Measurements from ENCODE around the gene DPEP1. TPM values are rescaled to one million over a fixed set of nuclear protein-coding genes. Genes with fewer than 3 reads are reported as not detected.

Gene DPEP1
- total RNA-seq, 1 donor from 2014 or later, result 0.36 TPM

GRCh38 chr16:89639385-89639784 lies 25.9 kb downstream of the DPEP1 start:
- Mint-ChIP-seq H3K9me3 (no peaks in the 10 kb centered on the region), H3K36me3 (no peaks in the 10 kb centered on the region), H3K4me1 (peaks cover 7% of the 10 kb centered on the region), H3K4me3 (no peak overlapping the region), H3K27me3 (ENCODE audit: low read depth) (peaks cover 18% of the 10 kb centered on the region), H3K27ac (no peak overlapping the region)
- TF ChIP-seq CTCF (IDR thresholded peaks at IDR 0.05; ENCODE audit: unreplicated experiment), result no peak
- no peak for DNase-seq (ENCODE audit: low spot score in 2 of 2, unreplicated experiment in 2 of 2)

GRCh38 chr16:89641458-89642119 lies 28.1 kb downstream of the DPEP1 start:
- no peak overlapping the region for H3K4me3 Mint-ChIP-seq
- peaks cover 3% of the 10 kb centered on the region for H3K27me3 Mint-ChIP-seq (ENCODE audit: low read depth)
- no peak for DNase-seq (ENCODE audit: low spot score in 2 of 2, unreplicated experiment in 2 of 2)
- H3K27ac Mint-ChIP-seq, result no peak overlapping the region
- H3K4me1 Mint-ChIP-seq, result peaks cover 7% of the 10 kb centered on the region
- no peak for TF ChIP-seq CTCF (IDR thresholded peaks at IDR 0.05; ENCODE audit: unreplicated experiment)
- no peaks in the 10 kb centered on the region for H3K9me3 Mint-ChIP-seq
- peaks cover 10% of the 10 kb centered on the region for H3K36me3 Mint-ChIP-seq

- H3K27me3 Mint-ChIP-seq (ENCODE audit: low read depth), result peaks cover under 1% of the 10 kb centered on the region
- peaks cover 7% of the 10 kb centered on the region for H3K4me1 Mint-ChIP-seq
These were observed 29.1 kb downstream of the DPEP1 start for GRCh38 chr16:89642574-89642973.

GRCh38 chr16:89643769-89644300 lies 30.4 kb downstream of the DPEP1 start:
- Mint-ChIP-seq H3K4me3 (no peak overlapping the region), H3K27me3 (ENCODE audit: low read depth) (no peaks in the 10 kb centered on the region), H3K27ac (no peak overlapping the region), H3K4me1 (peaks cover 7% of the 10 kb centered on the region), H3K36me3 (peaks cover 17% of the 10 kb centered on the region), H3K9me3 (no peaks in the 10 kb centered on the region)
- no peak for TF ChIP-seq CTCF (IDR thresholded peaks at IDR 0.05; ENCODE audit: unreplicated experiment)
- DNase-seq (ENCODE audit: low spot score in 2 of 2, unreplicated experiment in 2 of 2), result no peak

More at GRCh38 chr16:89642574-89642973, 29.1 kb downstream of the DPEP1 start:
- H3K36me3 Mint-ChIP-seq, result peaks cover 12% of the 10 kb centered on the region
- TF ChIP-seq CTCF (IDR thresholded peaks at IDR 0.05; ENCODE audit: unreplicated experiment), result no peak
- no peak overlapping the region for H3K27ac Mint-ChIP-seq
- no peak for DNase-seq (ENCODE audit: low spot score in 2 of 2, unreplicated experiment in 2 of 2)
- H3K9me3 Mint-ChIP-seq, result no peaks in the 10 kb centered on the region
- H3K4me3 Mint-ChIP-seq, result no peak overlapping the region

GRCh38 chr16:89645122-89645521 lies 31.7 kb downstream of the DPEP1 start:
- no peak for DNase-seq (ENCODE audit: low spot score in 2 of 2, unreplicated experiment in 2 of 2)
- TF ChIP-seq CTCF (IDR thresholded peaks at IDR 0.05; ENCODE audit: unreplicated experiment), result no peak
- H3K4me1 Mint-ChIP-seq, result peaks cover 7% of the 10 kb centered on the region
- H3K27ac Mint-ChIP-seq, result no peak overlapping the region
- no peak overlapping the region for H3K4me3 Mint-ChIP-seq
- H3K9me3 Mint-ChIP-seq, result no peaks in the 10 kb centered on the region
- no peaks in the 10 kb centered on the region for H3K27me3 Mint-ChIP-seq (ENCODE audit: low read depth)
- H3K36me3 Mint-ChIP-seq, result peaks cover 21% of the 10 kb centered on the region
